HG03558 (cell line): ENCODE measurements around the gene PHKA1.
"Not testable (repeated sequence)": the region's sequence is repeated elsewhere in the genome, so short reads cannot be mapped to it uniquely, and the experiment has no call there.

Source experiments
- ATAC-seq: cut with Tn5 transposase; IDR thresholded peaks from one replicate; pipeline ENCODE4 v1.9.1; 2021; ENCODE audit warnings: moderate number of reproducible peaks; ENCODE audit not compliant: unreplicated experiment; ENCODE audit errors: extremely low read depth

PHKA1 gene

DNA sequence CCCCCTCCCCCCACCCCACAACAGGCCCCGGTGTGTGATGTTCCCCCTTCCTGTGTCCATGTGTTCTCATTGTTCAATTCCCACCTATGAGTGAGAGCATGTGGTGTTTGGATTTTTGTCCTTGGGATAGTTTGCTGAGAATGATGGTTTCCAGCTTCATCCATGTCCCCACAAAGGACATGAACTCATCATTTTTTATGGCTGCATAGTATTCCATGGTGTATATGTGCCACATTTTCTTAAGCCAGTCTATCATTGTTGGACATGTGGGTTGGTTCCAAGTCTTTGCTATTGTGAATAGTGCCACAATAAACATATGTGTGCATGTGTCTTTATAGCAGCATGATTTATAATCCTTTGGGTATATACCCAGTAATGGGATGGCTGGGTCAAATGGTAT, 40.2 kb downstream of the PHKA1 start:
- not testable (repeated sequence) for ATAC-seq

DNA sequence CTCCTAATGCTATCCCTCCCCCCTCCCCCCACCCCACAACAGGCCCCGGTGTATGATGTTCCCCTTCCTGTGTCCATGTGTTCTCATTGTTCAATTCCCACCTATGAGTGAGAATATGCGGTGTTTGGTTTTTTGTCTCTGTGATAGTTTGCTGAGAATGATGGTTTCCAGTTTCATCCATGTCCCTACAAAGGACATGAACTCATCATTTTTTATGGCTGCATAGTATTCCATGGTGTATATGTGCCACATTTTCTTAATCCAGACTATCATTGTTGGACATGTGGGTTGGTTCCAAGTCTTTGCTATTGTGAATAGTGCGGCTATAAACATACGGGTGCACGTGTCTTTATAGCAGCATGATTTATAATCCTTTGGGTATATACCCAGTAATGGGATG, 44.6 kb downstream of the PHKA1 start:
- not testable (repeated sequence) for ATAC-seq

DNA sequence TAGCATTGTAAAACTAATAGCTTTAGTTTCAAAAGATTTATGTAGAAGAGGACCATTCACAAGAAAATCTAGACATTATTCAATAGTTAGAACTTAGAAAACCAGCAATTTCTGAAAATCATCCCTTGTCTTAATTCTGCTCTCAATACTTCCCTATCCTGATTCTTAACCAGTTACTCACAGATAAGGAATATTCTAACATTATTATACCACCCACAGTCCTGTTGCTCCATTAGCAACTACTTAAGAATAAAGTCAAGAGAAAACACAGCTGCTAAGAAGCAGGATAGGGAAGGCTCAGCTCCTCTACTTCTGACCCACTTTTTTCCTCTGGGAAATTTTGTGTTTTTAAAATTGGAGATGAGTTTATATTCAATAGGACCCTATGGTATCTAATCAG, 47.7 kb downstream of the PHKA1 start:
- ATAC-seq = no peak

GRCh38 chrX:72663737-72664136, 50.4 kb downstream of the PHKA1 start:
- ATAC-seq = no peak

DNA sequence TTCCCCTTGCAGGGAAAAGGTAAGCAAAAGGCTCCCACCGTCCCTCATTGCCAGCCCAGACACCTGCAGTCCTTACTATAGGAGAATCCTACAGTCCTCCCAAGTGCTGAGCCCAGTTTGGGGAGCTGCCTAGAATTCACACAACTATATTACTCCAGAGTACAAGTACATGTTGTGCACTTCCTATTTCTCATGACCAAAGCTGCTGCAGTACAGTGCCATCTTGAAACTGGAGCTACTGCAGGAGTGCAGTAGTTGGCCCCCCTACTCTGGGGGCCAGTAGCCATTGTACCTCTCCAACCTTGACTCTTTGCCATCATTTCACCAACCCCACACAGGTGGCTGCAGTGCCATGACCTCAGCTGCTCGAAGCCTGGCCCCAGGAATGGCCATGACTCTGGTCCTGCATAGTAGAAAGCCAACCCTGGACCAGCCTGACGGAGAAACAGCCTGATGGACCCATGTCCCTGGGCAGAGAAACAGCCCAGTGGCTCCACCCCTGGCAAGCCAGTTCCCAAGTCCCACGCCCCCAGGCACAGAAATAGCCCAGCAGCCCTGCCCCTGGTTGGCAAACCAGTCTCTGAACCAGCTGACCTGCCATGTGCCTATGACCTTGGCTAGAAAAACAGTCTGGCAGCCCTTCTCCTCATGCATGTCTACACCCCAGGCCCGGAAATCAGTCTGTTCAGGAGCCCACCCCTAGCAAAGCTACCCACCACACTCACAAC, 51.9 kb downstream of the PHKA1 start:
- ATAC-seq = no peak

DNA sequence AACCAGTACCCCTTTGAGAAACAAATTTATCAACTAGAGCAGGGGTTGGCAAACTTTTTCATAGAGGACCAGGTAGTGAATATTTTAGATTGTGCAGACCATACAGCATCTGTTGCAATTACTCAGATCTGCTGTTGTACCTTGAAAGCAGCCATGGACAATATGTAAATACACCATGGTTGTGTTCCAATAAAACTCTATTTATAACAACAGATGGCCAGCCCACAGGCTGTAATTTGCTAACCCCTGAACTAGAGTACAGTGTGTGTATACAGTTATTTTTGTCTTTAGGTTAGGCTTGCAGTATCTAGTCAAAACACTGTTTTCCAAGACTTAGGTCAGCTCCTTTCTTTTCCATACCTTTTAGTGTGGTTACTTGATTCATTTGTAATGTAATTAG, 54.4 kb downstream of the PHKA1 start:
- ATAC-seq = no peak

- ATAC-seq = no peak
Observed at GRCh38 chrX:72652082-72652481, 62.0 kb downstream of the PHKA1 start.

DNA sequence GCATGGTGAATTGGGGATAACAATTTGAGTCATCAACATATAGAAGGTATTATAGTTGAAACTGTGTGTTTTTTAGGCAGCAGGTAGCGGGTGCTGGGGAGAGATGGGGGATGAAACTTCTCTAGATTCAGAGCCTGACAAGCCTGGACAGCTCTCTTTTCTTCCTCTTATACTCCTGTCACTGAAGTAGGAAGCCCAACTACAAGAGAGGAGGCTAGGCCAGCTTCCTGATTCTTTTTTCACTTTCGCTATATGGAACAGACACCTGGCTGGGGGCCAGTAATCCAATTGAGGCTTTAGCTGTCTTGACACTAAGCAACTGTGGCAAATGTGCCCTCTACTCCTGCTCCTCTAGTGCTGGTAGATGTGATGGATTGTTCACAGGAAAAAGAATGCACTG, 69.2 kb downstream of the PHKA1 start:
- ATAC-seq = no peak

DNA sequence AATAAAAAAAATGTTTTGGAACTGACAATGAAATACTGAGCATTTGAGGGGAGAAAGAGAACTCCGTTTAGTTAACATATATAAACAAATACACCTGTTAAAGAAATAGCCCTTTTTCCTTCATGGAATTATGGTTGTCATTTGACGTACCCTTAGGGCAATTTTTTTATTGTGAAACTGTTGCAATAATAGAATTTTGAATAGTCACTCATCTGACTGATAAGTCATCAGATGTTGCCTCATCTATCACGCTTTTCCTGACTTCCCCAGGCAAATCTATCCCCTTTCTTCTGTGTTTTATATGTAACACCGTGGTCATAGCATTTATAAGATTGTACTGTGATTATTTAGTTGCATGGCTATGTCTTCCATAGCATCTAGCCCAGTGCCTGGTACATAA, 72.5 kb downstream of the PHKA1 start:
- ATAC-seq = no peak

DNA sequence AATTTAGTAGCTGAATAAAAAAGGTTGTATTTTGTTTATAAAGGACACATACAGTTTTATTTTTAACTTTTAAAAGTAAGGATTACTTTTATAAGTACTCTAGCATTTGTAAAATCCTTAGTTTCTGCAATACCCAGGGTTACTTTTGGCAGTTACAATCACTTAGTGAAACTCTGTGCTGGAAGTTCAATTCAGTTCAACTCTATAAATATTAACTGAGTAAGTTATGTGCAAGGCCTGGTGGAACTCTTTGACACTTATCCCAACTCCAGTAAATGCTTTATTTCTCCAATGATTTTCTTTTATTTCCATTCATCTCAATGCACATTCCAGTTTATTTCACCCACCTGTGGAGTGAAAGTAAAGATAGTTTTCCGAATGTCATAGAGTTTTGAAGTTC, 78.2 kb downstream of the PHKA1 start:
- no peak for ATAC-seq

DNA sequence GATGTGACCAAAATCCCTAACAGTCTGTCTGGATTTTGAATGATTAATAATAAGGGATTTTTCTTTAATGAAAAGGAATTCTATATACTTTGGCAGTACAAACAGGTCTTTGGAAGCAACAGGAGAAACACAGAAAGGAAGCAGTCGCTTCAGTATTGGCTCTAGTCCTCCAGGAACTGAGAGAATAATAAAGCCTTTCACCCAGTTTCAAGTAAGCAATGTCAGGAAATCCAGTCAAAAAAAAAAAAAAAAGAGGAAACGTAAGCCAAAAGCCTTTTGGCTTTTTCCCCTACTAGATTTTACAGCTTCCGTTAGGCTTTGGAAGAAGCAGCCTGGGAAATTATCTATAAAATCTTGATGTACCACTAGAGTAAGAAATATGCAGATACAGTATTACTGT, 79.8 kb downstream of the PHKA1 start:
- no peak for ATAC-seq

DNA sequence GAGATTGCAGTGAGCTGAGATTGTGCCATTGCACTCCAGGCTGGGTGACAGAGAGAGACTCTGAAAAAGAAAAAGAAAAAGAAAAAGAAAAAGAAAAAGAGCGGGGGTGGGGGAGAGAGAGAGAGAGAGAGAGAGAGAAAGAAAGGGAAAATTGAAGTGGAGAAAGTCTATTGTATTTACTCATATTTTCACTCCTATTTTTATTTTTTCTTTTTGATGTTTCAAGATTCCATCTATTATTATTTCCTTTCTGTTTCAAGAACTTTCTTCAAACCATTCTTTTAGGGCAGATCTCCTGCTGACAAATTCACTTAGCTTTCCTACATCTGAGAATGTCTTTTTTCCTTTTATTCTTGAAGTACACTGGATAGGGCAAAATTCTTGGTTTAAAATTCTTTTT, 83.9 kb downstream of the PHKA1 start:
- no peak for ATAC-seq

DNA sequence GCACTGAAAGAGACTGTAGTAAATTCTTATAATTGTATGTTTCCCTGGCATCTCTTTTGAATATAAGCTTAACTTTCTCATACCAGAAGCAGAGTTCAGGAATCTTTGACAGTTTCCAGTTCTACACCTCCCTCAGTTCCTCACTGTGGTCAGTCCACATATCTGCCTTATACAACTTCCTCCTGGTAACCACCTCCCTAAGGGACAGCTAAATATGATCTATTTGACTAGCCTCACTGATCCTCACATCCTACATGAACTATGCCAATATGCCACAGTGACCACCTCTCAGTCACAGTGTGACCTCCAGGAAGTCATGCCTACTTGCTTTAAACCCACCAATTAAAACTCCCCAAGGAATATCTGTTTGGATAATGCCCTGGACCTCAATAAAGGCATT, 89.9 kb downstream of the PHKA1 start:
- no peak for ATAC-seq

DNA sequence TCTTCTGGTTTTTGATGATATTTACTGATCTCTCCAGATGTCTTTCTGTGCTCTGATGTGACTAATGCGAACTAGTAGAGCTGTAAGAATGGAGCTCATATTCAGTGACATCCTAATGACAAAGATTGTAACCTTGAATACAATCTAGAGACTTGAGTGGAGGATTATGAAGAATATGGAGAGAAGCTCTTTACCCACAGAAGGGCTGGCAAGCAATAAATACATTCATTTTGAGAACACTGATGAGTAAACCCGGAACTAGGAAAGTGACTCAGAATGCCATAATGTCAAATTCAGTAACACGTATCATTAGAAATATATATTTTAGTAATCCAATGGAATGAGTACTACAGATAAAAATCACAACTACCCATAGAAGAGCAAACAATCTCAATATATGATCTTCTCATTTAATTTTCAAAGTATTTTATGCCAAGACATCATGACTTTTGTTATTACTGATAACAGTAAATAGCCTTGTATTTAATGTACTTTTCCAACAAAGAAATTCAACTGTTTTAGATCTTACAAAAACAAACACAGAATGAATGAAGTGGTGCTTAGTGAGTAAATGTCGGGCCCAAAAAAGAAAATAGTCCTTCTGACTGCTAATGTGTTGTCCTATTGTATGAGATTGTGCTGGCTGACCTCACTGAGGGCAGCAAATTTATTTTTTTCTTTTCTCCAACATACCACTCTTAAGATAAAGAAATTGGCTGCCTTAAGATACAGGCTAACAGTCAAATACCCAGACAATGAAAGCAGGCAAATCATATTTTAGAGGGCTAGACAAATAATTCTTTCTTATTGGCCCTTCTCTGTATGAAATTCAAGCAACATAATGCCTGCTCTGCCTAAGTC, 92.3 kb downstream of the PHKA1 start:
- peak; percentile 86 for ATAC-seq

DNA sequence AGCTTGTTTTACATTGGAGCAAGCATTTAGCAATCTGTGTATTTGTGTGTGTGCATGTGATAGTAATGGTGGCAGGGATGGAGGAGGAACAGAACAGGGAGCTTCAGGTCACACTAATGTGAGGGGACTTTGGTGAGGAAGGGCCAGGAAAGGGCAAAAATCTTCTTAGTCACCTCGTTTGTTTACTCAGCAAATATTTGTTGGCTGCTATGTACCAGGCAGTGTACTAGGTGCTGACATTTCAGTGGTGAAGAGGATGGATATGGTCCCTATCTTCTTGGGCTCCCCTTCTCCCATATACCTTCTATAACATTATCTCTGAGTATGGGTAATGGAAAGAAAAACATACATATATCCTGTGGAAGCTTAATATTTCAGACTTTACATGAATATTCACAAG, 92.9 kb downstream of the PHKA1 start:
- no peak for ATAC-seq

GRCh38 chrX:72620550-72621145, 93.5 kb downstream of the PHKA1 start:
- no peak for ATAC-seq

DNA sequence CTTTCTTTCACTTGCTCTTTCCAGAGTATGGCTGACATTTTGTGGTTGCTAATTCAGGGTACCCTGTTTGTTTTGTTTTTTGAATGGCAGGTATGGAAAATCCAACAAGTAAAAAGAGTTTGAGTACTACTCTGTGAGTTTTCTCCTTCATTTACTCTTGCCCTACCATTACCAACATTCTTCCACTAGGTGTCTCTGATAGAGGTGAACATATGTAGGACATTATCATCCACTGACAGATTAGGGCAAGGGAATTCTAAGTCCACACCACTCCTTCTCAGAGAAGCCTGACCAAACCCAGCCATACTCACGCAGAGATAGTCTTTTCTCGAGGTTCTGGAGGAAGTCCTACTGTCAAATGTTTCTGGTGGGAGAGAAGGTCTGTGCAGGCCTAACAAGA, 104.8 kb downstream of the PHKA1 start:
- no peak for ATAC-seq

DNA sequence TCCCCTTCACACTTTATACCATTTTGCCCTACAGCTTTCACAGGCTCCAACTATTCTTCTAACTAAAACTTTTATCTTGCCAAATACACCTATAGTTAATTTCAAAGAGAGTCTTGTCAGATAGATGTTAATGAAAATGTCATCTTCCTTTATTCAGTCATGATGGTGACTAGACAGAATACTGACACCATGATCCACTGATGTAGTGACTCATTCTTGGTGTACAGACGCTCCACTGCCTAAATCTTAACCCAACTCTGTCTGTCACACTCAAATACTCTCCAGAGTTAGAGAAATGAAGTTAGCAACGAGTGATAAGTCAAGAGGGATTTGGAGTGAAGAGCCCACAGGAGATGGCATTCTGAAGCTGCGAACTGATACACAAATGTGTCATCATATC, 109.4 kb downstream of the PHKA1 start:
- no peak for ATAC-seq

DNA sequence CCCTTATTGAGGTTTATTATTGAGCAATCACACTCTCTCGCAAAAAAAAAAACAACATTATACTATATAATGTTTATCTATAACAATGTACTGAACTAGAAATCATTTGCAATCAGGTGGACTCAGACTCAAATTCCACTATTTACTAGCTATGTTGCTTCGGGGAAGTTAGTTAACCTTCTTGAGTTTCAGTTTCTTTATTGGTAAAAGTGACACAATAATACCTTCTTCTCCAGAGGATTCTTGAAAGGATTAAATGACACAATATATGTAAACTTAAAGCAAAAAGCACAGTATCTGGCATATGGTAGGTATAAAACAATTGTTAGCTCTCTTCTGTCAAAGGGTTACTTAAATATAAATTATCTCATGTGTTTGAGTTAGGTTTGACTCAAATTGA, 110.0 kb downstream of the PHKA1 start:
- ATAC-seq = no peak

GRCh38 chrX:72591038-72591437, 123.1 kb downstream of the PHKA1 start:
- not testable (repeated sequence) for ATAC-seq

DNA sequence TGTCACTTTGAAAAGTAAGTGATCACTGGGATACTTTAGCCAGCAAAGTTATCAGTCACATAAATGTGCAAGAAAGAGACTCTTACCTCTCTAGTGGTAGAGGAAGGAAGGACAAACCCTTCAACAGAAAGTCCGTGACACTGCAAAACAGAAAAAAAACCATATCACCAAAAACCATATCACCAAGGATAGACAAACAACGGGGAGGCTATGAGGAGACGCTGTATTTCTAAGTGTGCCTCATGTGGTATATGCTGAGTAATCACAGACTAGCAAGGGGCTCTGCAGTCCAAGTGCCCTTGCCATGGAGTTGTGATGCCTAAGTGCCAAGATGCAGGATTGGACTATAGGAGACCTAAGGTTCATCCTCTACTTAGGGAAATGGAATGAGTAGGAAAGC, 129.9 kb downstream of the PHKA1 start:
- ATAC-seq = no peak
